Inferior parietal cortex (tissue), 1 donor: ENCODE data around the gene SMG6.
"Not testable (repeated sequence)": the region's sequence is repeated elsewhere in the genome, so short reads cannot be mapped to it uniquely, and the experiment has no call there.

ENCODE experiments used
- DNase-seq: peaks from one replicate; pipeline ENCODE4 v3.0.0-alpha.2; 2016; ENCODE audit errors: extremely low spot score

SMG6 gene

GRCh38 chr17:2263183-2264066 lies 40.2 kb downstream of the SMG6 start:
- no peak for DNase-seq

- no peak for DNase-seq
Observed at GRCh38 chr17:2262135-2262587, 41.4 kb downstream of the SMG6 start.

GRCh38 chr17:2259769-2260536 lies 43.6 kb downstream of the SMG6 start:
- no peak for DNase-seq

- not testable (repeated sequence) for DNase-seq
Observed at GRCh38 chr17:2258830-2259229, 44.8 kb downstream of the SMG6 start.

GRCh38 chr17:2253768-2254406 lies 49.7 kb downstream of the SMG6 start:
- DNase-seq = no peak

GRCh38 chr17:2253362-2253761 lies 50.2 kb downstream of the SMG6 start:
- no peak for DNase-seq

- no peak for DNase-seq
Observed at GRCh38 chr17:2251098-2251497, 52.5 kb downstream of the SMG6 start.

GRCh38 chr17:2250140-2251095 lies 53.2 kb downstream of the SMG6 start:
- DNase-seq = no peak

GRCh38 chr17:2247005-2247404 lies 56.6 kb downstream of the SMG6 start:
- DNase-seq = no peak

GRCh38 chr17:2244545-2245525 lies 58.8 kb downstream of the SMG6 start:
- DNase-seq = peak; percentile 88

GRCh38 chr17:2243953-2244352 lies 59.6 kb downstream of the SMG6 start:
- no peak for DNase-seq

GRCh38 chr17:2241823-2242222 lies 61.8 kb downstream of the SMG6 start:
- DNase-seq = no peak

GRCh38 chr17:2240541-2240940 lies 63.0 kb downstream of the SMG6 start:
- no peak for DNase-seq

- no peak for DNase-seq
Observed at GRCh38 chr17:2239882-2240430, 63.6 kb downstream of the SMG6 start.

GRCh38 chr17:2239170-2239551 lies 64.4 kb downstream of the SMG6 start:
- no peak for DNase-seq

GRCh38 chr17:2238432-2239169 lies 65.0 kb downstream of the SMG6 start:
- no peak for DNase-seq

GRCh38 chr17:2237950-2238349 lies 65.6 kb downstream of the SMG6 start:
- no peak for DNase-seq

GRCh38 chr17:2237521-2237921 lies 66.1 kb downstream of the SMG6 start:
- DNase-seq = no peak

GRCh38 chr17:2235792-2236366 lies 67.7 kb downstream of the SMG6 start:
- DNase-seq = no peak
